Loucy (cell line): Measurements from ENCODE around the gene RAB7B.
"Not testable (repeated sequence)": the region's sequence is repeated elsewhere in the genome, so short reads cannot be mapped to it uniquely, and the experiment has no call there.

Source experiments
- CTCF ChIP-seq: fragments of 200-600 bp; sonication (generic); conservative IDR thresholded peaks from 2 replicates; pipeline ENCODE4 v1.5.1; 2014; ENCODE audit warnings: mild to moderate bottlenecking, antibody characterized with exemption, low read length
- EZH2phosphoT487 ChIP-seq: fragments of 200-600 bp; IDR thresholded peaks from 2 replicates; pipeline ENCODE4 v1.6.1; 2018; ENCODE audit warnings: antibody characterized with exemption, mild to moderate bottlenecking, moderate library complexity, borderline replicate concordance

- TF ChIP-seq CTCF, EZH2phosphoT487: not testable (repeated sequence)
These were observed 49.2 kb upstream of the RAB7B start for GRCh38 chr1:206052231-206052865.
